NCI-H1417 treated with DMSO at 0.1 percent for 48 hours (cell line): ENCODE data around the gene MAPK4.
A peak's percentile ranks its signal among the peaks of the same experiment; 100 is the strongest.
"Not testable (repeated sequence)": the region's sequence is repeated elsewhere in the genome, so short reads cannot be mapped to it uniquely, and the experiment has no call there.

ENCODE experiments used
- DNase-seq: peaks from one replicate; lab custom pipeline; 2025; lab: John Stamatoyannopoulos, UW

The MAPK4 gene

DNA sequence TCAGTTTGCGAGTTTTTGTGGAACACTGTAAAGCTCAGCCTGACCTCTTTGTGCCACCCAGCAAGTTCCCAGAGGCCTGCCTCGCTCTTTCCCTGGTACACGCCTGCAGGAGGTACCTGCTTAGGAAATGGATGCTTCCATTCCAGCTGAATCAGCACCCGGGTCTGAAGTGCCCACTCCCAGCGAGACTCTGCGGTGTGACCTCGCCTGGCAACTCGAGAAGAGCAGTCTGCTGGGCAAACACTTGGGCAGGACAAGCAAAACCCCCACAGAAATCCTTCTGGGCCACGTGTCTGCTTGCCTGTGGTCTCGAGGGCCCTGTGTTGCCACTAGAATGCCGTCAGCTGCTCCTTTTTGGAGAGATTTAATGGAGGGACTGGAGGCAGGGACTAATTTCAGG is 127.6 kb downstream of the MAPK4 start:
- peak; percentile 75 for DNase-seq

DNA sequence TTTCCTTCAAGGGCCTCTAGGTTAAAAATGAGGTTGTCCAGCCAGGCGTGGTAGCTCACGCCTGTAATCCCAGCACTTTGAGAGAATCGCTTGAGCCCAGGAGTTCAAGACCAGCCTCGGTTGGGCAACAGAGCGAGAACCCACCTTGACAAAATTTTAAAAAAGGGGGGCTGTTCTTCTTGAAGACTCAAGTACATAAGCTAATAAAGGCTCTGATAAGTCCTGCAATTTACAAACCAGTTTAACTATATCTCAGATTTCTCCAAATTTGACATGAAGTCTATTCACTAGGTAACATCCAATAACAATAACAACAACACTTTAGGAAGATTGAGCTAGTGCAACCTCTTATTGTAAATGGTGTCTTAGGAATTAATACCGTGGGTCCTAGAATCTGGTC is 129.7 kb downstream of the MAPK4 start:
- no peak for DNase-seq

DNA sequence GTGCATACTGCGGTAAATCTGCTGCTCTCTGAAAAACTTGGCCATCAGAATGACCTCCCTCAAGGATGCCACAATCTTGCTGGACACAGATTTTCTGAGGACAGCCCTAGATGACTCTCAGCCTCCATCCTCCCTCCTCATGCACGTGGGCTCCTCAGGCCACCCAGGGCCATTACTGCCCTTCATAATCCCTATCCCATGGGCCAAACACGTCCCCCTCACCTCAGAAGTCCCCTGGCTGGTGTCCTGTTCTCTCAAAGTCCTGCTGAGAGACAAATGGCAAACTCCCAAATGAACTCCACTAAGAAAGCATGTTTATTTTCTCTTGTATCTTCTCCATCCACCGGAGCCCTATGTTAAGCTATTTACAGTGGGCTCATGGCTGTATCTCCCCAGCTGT is 134.3 kb downstream of the MAPK4 start:
- DNase-seq, result no peak

GRCh38 chr18:50695431-50696176 is 135.7 kb downstream of the MAPK4 start:
- no peak for DNase-seq

DNA sequence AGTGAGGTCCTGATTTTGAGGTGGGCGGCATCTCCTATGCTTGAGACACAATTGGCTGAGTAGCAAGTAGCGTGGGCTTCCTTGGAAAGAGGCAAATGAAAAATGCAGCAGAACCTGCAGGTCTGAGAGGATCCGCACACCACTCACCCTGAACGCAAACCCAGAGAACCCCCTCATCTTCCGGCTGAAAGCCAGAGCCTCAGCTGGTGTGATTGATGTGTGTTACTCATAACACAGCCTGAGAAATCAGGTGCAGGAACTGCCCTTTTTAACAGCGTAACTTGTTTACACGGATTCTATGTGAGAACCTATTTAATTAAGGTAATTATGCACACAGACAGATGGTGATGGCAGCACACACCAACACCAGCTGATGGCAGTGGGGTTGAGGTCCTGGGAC is 136.5 kb downstream of the MAPK4 start:
- DNase-seq, result peak; percentile 77

GRCh38 chr18:50696929-50697328 is 137.0 kb downstream of the MAPK4 start:
- DNase-seq, result peak; percentile 77

DNA sequence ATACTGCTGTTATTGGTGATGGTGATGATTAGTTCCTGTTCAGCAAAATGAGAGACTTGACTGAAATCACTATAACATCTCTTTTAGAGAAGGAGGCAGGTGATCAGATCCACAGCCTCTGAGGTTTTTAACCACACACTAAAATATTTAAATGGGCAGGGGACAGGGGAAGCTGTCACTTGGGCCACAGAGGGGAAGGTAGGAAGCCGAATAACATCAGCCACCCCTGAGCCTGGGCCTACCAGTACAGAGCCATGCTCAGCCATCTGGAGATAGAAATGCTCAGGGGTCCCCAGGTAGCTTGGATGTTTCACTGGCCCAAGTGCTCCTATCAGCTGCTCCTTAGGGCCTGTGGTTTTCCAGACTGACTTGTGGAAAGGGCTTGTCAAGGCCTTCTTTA is 137.6 kb downstream of the MAPK4 start:
- no peak for DNase-seq

- DNase-seq, result no peak
Observed at GRCh38 chr18:50700245-50701165, 140.6 kb downstream of the MAPK4 start.

GRCh38 chr18:50704357-50704940 is 144.6 kb downstream of the MAPK4 start:
- no peak for DNase-seq

DNA sequence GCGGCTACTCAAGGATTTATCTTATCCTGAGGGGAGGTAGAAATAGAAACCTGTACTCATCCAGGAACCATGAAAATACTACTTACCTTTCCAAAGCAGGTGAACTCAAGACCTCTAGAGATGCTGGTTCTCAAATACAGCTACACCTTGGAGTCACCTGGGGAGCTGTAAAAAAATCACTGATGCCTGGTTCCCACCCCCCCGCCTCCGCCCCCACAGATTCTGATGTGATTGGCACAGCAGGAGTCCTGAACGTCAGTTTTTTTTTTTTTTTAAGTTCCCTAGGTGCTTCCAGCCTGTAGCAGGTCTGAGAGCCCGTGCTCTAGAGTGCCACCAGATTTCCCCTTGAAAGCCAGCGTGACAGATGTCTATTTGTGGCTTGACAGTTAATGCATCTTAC is 146.3 kb downstream of the MAPK4 start:
- DNase-seq, result peak; percentile 100

DNA sequence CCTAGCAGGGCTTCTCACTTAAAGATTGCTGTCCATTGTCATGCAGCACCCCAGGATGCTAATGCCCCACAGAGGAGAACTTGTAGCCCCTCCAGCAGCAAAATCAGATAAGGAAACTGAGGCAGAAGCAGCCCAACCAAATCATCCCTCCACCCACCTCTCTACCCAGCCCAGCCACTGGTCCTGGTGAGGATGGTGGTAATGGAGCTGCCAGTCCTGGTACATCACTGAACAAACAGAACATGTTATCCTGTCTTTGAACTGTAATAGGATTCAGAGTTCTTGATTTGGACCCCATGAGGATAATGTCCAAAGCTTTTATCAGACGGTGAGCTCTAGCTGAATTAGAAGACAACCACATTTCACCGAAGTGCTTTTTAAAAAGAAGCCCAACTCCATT is 146.8 kb downstream of the MAPK4 start:
- DNase-seq, result peak; percentile 72

GRCh38 chr18:50707297-50707696 is 147.4 kb downstream of the MAPK4 start:
- not testable (repeated sequence) for DNase-seq

DNA sequence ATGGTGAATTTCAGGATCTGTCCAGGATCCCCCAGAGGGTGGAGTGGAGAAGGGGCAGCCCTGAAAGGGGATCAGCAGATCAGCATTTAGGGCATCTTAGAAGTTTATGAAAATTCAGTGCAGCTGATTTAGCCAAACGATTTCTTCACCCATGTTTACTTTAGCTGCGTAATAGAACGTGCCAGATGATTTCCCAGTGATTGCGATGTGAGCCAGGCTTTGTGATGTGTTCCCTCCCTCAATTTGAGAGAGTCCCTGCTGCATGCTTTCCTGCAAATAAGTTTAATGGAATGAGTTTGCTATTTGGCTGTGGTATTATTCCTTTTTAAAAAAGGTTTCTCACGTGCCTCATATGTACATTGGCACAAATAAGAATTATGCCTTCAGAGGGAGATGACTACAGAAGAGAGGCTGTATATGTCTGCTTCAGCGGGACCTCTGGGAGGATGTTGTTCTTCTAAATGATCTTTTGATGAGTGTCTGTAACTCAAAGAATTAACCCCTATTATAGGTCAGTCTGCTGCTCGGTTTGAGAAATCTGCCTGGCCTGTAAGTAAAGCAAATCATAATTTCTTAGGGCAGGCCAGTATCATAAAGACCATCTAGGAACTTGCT is 148.1 kb downstream of the MAPK4 start:
- DNase-seq, result no peak

DNA sequence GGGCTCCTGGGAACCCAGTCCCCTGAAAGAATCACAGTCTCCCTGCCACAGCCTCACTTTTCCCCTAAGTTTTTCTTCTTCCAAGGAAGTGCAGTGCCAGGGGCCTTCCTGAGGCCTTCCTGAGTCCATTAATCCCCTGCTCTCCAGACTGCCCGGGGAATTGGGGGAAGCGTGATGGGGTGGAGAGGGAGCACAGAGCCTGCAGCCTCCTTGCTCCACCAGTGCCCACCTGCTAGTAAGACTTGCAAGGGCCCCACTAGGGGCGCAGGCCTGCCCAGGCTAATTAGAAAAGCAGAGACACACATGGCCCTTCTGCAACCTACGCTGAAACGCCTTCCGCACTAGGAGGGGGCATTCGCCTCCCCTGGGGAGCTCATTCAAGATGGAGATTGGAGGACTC is 149.3 kb downstream of the MAPK4 start:
- DNase-seq, result no peak

GRCh38 chr18:50711386-50711785 is 151.5 kb downstream of the MAPK4 start:
- DNase-seq, result no peak

GRCh38 chr18:50715919-50716318 is 156.0 kb downstream of the MAPK4 start:
- no peak for DNase-seq

DNA sequence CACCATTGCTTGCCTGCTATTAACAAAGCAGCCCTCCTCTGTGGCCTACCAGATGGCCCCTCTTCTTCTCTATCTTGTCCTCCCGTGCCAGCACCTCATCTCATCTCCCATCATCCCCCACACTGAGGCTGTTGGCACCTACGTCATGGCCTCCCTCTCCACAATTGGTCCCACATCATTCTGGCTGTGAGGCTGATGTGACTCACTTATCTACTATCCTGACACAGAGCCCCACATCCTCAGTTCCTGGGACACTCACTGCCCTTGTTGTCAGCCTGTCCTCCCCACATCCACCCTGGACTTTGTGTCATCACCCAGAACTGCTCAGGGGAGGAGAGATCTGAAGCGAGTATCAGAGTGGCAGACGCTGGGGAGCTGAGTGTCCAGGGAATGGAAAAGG is 157.0 kb downstream of the MAPK4 start:
- no peak for DNase-seq

DNA sequence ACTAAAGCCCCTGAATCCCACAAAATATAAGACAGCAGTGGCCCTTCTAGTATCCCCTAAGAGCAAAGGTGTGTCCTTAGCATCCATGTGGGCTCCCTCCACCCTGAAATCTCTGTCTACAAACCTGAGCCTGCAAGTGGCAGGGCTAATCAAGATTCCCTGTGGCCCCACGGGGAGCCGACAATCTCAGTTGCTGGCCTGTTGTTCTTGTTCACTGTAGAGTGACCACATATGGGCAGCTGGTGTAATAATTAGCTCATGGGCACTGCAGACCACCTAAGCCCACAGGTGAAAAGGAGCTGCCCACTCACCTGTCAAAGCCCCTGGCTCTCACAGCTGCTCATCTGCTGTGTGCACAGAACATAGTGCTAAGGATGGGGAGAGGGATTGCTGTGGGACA is 157.7 kb downstream of the MAPK4 start:
- no peak for DNase-seq

- no peak for DNase-seq
Observed at GRCh38 chr18:50719471-50720324, 159.8 kb downstream of the MAPK4 start.

DNA sequence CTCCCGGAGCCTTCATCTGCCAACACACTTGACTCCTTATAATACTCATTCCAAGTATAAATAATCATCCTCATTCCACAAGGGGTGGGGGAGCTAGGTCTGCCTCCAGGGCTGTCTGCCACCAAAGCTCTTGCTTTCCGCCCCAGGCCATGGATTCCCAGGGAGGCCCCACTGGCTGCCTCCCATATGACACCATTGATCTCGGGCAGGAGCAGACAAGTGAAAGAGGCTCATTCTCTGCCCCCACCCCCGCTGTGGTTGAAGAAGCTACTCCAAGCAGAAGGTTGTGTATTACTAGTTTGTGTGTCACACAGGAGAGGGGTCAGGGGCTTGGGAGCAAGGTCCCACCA is 160.4 kb downstream of the MAPK4 start:
- no peak for DNase-seq

GRCh38 chr18:50721006-50721405 is 161.1 kb downstream of the MAPK4 start:
- no peak for DNase-seq
